H1 (cell line): ENCODE measurements around the gene WNT9A.

Experiments used
- ASH2L ChIP-seq: fragments of 200-600, 300-600 bp; sonication (generic); IDR thresholded peaks from one replicate; pipeline ENCODE4 v1.7.1; 2017; ENCODE audit warnings: low read length
- ATF2 ChIP-seq: IDR thresholded peaks from 2 replicates; pipeline ENCODE4 v1.6.1; 2012; ENCODE audit warnings: low read length, inconsistent platforms
- CTCF ChIP-seq, 3 experiments: IDR thresholded peaks; 1 replicate in 2 of 3; 2 replicates in 1 of 3; pipeline versions ENCODE4 v1.5.1 to v1.6.1; 2011; ENCODE audit warnings: low read length in 3 of 3, mild to moderate bottlenecking in 3 of 3, inconsistent platforms in 2 of 3, low read depth in 1 of 3, moderate library complexity in 1 of 3; ENCODE audit not compliant: insufficient read depth in 1 of 3; ENCODE audit errors: control extremely low read depth in 1 of 3
- EZH2 ChIP-seq: fragments of 200-600 bp; sonication (generic); IDR thresholded peaks from 2 replicates; pipeline ENCODE4 v1.7.1; 2012; ENCODE audit warnings: low read depth, mild to moderate bottlenecking, moderate library complexity, low read length, inconsistent platforms; ENCODE audit not compliant: severe bottlenecking
- HDAC2 ChIP-seq, 2 experiments: fragments of 300-600 bp in 1 of 2; sonication (generic) in 1 of 2; IDR thresholded peaks; 2 replicates each; pipeline ENCODE4 v1.6.1; 2011 to 2012; ENCODE audit warnings: low read depth in 2 of 2, low read length in 2 of 2, mild to moderate bottlenecking in 2 of 2, moderate library complexity in 2 of 2, borderline replicate concordance in 1 of 2, inconsistent platforms in 1 of 2
- JUN ChIP-seq: IDR thresholded peaks from 2 replicates; pipeline ENCODE4 v1.6.1; 2011; ENCODE audit warnings: low read depth, mild to moderate bottlenecking, improper control_type of control experiment, low read length
- POLR2A ChIP-seq, 2 experiments: IDR thresholded peaks; 1 replicate in 1 of 2; 2 replicates in 1 of 2; pipeline ENCODE4 v1.6.1; 2011; ENCODE audit warnings: low read depth in 2 of 2, low read length in 2 of 2, mild to moderate bottlenecking in 2 of 2; ENCODE audit errors: control extremely low read depth in 1 of 2
- POLR2AphosphoS5 ChIP-seq: IDR thresholded peaks from 2 replicates; pipeline ENCODE4 v1.6.1; 2011; ENCODE audit warnings: low read depth, low read length
- SIN3A ChIP-seq, 2 experiments: IDR thresholded peaks in 1 of 2; conservative IDR thresholded peaks in 1 of 2; 2 replicates each; pipeline ENCODE4 v1.6.1; 2011 to 2012; ENCODE audit warnings: low read length in 2 of 2, improper control_type of control experiment in 1 of 2, low read depth in 1 of 2, mild to moderate bottlenecking in 1 of 2
- SIX5 ChIP-seq: IDR thresholded peaks from 2 replicates; pipeline ENCODE4 v1.6.1; 2011; ENCODE audit warnings: mild to moderate bottlenecking, low read depth, low read length
- SP1 ChIP-seq: IDR thresholded peaks from 2 replicates; pipeline ENCODE4 v1.6.1; 2011; ENCODE audit warnings: low read depth, low read length
- TEAD4 ChIP-seq: IDR thresholded peaks from 2 replicates; pipeline ENCODE4 v1.6.1; 2012; ENCODE audit warnings: low read depth, low read length, inconsistent platforms, mixed read lengths
- USF2 ChIP-seq: IDR thresholded peaks from 2 replicates; pipeline ENCODE4 v1.6.1; 2011; ENCODE audit warnings: low read length, improper control_type of control experiment

- TF ChIP-seq CTCF (IDR thresholded peaks at IDR 0.05; ENCODE audit: control extremely low read depth in 1 of 3, insufficient read depth in 1 of 3, low read depth in 1 of 3, low read length in 3 of 3) = no peak
- no peak for TF ChIP-seq SIN3A (conservative IDR thresholded peaks at IDR 0.05 in 1 of 2, IDR thresholded peaks at IDR 0.05 in 1 of 2; ENCODE audit: low read depth in 1 of 2, low read length in 2 of 2)
- no peak for TF ChIP-seq SP1
- no peak for TF ChIP-seq POLR2AphosphoS5
- TF ChIP-seq POLR2A (IDR thresholded peaks at IDR 0.05; ENCODE audit: control extremely low read depth in 1 of 2, low read depth in 2 of 2, low read length in 2 of 2) = no peak
- no peak for TF ChIP-seq ATF2
- no peak for TF ChIP-seq ASH2L
- TF ChIP-seq JUN = no peak
- TF ChIP-seq SIX5 = no peak
- TF ChIP-seq USF2 = no peak
- TF ChIP-seq TEAD4 = no peak
- TF ChIP-seq HDAC2 (IDR thresholded peaks at IDR 0.05; ENCODE audit: borderline replicate concordance in 1 of 2, low read depth in 2 of 2, low read length in 2 of 2) = no peak
- TF ChIP-seq EZH2 = no peak
These were observed 4.1 kb upstream of the WNT9A start for GRCh38 chr1:227951624-227952373.
